Esophagus squamous epithelium (tissue), 5 donors: ENCODE results near the gene ZCCHC18. TPM values are rescaled to one million over a fixed set of nuclear protein-coding genes. Genes with fewer than 3 reads are reported as not detected.

Experiments
- DNase-seq: peaks from one replicate; lab custom pipeline; 2025; lab: John Stamatoyannopoulos, UW
- H3K27ac ChIP-seq, 4 donors: fragments of 200-600 bp; sonication (generic); one replicate each; pipeline ENCODE4 v1.5.1; 2016 to 2019; ENCODE audit warnings: mild to moderate bottlenecking in 1 of 4
- H3K27me3 ChIP-seq, 4 donors: fragments of 200-600 bp; sonication (generic); 1 replicate in 3 of 4; 2 replicates in 1 of 4; pipeline versions ENCODE4 v1.5.1 to v1.6.0; 2017 to 2021; ENCODE audit warnings: antibody characterized with exemption in 1 of 4
- H3K36me3 ChIP-seq, 3 donors: fragments of 200-600 bp; sonication (generic); one replicate each; pipeline ENCODE4 v1.5.1; 2016 to 2019
- H3K4me1 ChIP-seq, 3 donors: fragments of 200-600 bp; sonication (generic); one replicate each; pipeline ENCODE4 v1.5.1; 2017 to 2019
- H3K4me3 ChIP-seq, 4 donors: fragments of 200-600 bp; sonication (generic); 1 replicate in 3 of 4; 2 replicates in 1 of 4; pipeline ENCODE4 v1.5.1; 2016 to 2019; ENCODE audit warnings: mild to moderate bottlenecking in 2 of 4, moderate library complexity in 1 of 4
- H3K9me3 ChIP-seq, 3 donors: fragments of 200-600 bp; sonication (generic); one replicate each; pipeline ENCODE4 v1.5.1; 2016 to 2019
- CTCF ChIP-seq, 6 experiments: fragments of 450-650 bp in 4 of 6; fragments of 200-600 bp in 2 of 6; sonication (generic) in 2 of 6; IDR thresholded peaks; one replicate each; pipeline ENCODE4 v1.5.1; 2016 to 2019; ENCODE audit warnings: antibody characterized with exemption in 6 of 6, mild to moderate bottlenecking in 4 of 6, moderate library complexity in 4 of 6
- POLR2A ChIP-seq, 4 donors: fragments of 450-650 bp; IDR thresholded peaks; one replicate each; pipeline ENCODE4 v1.6.1; 2017; ENCODE audit warnings: antibody characterized with exemption in 4 of 4, mild to moderate bottlenecking in 4 of 4, moderate library complexity in 3 of 4
- WGBS, 2 donors: methylation state at CpG; one replicate each; pipeline ENCODE4 v1.1.5; 2018; 5-methylcytosine and 5-hydroxymethylcytosine counted together
- intact Hi-C: fragments of 100-400 bp; cut with DNase I; formaldehyde crosslinking; loops from one replicate; pipeline ENCODE4 v1.15.0; 2022
- total RNA-seq, 4 donors: library from RNA; depleted of rRNA; stranded (reverse); fragments of >200 nt; gene quantifications; one replicate each; pipeline ENCODE4 v1.1.0, GENCODE V29; 2016
- donor health status: DM: yes; HTN: yes; CAD: no.

The ZCCHC18 gene
- total RNA-seq, 4 donors from 2014 or later = 0.22 to 2.3 (median 0.73) TPM; not detected in 1

DNA sequence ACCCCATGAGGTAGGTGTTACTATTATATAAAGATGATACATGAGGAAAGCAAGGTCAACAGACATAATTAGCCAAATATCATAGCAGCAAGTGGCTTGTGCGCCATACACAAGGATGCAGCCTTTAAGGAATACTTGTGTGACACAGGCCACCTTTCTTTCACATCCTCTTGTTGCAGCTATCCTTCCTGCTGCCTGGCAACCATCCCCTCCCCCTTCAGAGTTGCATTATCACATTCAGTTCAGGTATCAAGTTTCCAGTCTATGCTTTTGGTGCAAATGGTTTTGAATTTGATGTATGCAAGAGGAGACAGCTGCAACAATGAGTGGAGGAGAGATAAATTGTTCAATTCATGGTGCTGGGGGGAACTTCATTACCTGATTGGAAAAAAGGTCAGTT, 6.4 kb downstream of the ZCCHC18 start:
- TF ChIP-seq POLR2A (IDR thresholded peaks at IDR 0.05) = no peak
- no peak for TF ChIP-seq CTCF (IDR thresholded peaks at IDR 0.05)
- 93 to 100% methylated on average over 1 of the region's 1 CpG for WGBS, 2 donors
- H3K27ac ChIP-seq = no peak overlapping the region
- no peak overlapping the region for H3K4me3 ChIP-seq
- no peaks in the 10 kb centered on the region for H3K4me1 ChIP-seq
- H3K9me3 ChIP-seq = no peaks in the 10 kb centered on the region
- H3K36me3 ChIP-seq = no peaks in the 10 kb centered on the region
- peaks cover 0 to 3% (median 0%) of the 10 kb centered on the region in 4 donors for H3K27me3 ChIP-seq
- intact Hi-C loops = no loop called here
- no peak for DNase-seq

GRCh38 chrX:104122829-104123228, 10.5 kb downstream of the ZCCHC18 start:
- H3K27me3 ChIP-seq = peaks cover 0 to 3% (median 0%) of the 10 kb centered on the region in 4 donors
- H3K36me3 ChIP-seq = peaks cover 0 to 10% (median 0%) of the 10 kb centered on the region in 3 donors
- 64% methylated on average over 4 of the region's 5 CpGs; no CpG with 5 or more reads in 1 of the 2 donors for WGBS, 2 donors
- no peaks in the 10 kb centered on the region for H3K4me1 ChIP-seq
- H3K27ac ChIP-seq = no peak overlapping the region
- H3K4me3 ChIP-seq = no peak overlapping the region
- TF ChIP-seq POLR2A (IDR thresholded peaks at IDR 0.05) (no peak), CTCF (IDR thresholded peaks at IDR 0.05) (no peak)
- no peaks in the 10 kb centered on the region for H3K9me3 ChIP-seq
- DNase-seq = no peak
- intact Hi-C loops = no loop called here

GRCh38 chrX:104126856-104127255, 14.5 kb downstream of the ZCCHC18 start:
- H3K36me3 ChIP-seq = peaks cover 0 to 25% (median 0%) of the 10 kb centered on the region in 3 donors
- intact Hi-C loops = no loop called here
- WGBS, 2 donors = 57 to 84% methylated on average over 2 of the region's 2 CpGs
- H3K4me1 ChIP-seq = no peaks in the 10 kb centered on the region
- no peak overlapping the region for H3K4me3 ChIP-seq
- TF ChIP-seq CTCF (IDR thresholded peaks at IDR 0.05) (no peak), POLR2A (IDR thresholded peaks at IDR 0.05) (no peak)
- no peaks in the 10 kb centered on the region for H3K27me3 ChIP-seq
- no peaks in the 10 kb centered on the region for H3K9me3 ChIP-seq
- no peak for DNase-seq
- no peak overlapping the region for H3K27ac ChIP-seq

GRCh38 chrX:104130808-104131207, 18.5 kb downstream of the ZCCHC18 start:
- no peak overlapping the region for H3K4me3 ChIP-seq
- no peak overlapping the region for H3K27ac ChIP-seq
- DNase-seq = no peak
- TF ChIP-seq CTCF (IDR thresholded peaks at IDR 0.05) (no peak), POLR2A (IDR thresholded peaks at IDR 0.05) (no peak)
- H3K9me3 ChIP-seq = no peaks in the 10 kb centered on the region
- intact Hi-C loops = no loop called here
- H3K27me3 ChIP-seq = no peaks in the 10 kb centered on the region
- WGBS, 2 donors = 80 to 94% methylated on average over 6 of the region's 6 CpGs
- no peaks in the 10 kb centered on the region for H3K4me1 ChIP-seq
- H3K36me3 ChIP-seq = peaks cover 0 to 17% (median 0%) of the 10 kb centered on the region in 3 donors

GRCh38 chrX:104134583-104135261, 22.4 kb downstream of the ZCCHC18 start:
- H3K36me3 ChIP-seq = peaks cover 0 to 15% (median 0%) of the 10 kb centered on the region in 3 donors
- no peak for DNase-seq
- 67 to 76% methylated on average over 5 of the region's 5 CpGs for WGBS, 2 donors
- no peak overlapping the region for H3K4me3 ChIP-seq
- H3K9me3 ChIP-seq = no peaks in the 10 kb centered on the region
- peak overlapping the region in 1 of 4 donors; percentile 36 for H3K27ac ChIP-seq
- intact Hi-C loops = no loop called here
- no peaks in the 10 kb centered on the region for H3K27me3 ChIP-seq
- peaks cover 0 to 5% (median 0%) of the 10 kb centered on the region in 3 donors for H3K4me1 ChIP-seq
- no peak for TF ChIP-seq POLR2A (IDR thresholded peaks at IDR 0.05)
